Measurements from ENCODE around the gene MAGEB1.

Gene MAGEB1

DNA sequence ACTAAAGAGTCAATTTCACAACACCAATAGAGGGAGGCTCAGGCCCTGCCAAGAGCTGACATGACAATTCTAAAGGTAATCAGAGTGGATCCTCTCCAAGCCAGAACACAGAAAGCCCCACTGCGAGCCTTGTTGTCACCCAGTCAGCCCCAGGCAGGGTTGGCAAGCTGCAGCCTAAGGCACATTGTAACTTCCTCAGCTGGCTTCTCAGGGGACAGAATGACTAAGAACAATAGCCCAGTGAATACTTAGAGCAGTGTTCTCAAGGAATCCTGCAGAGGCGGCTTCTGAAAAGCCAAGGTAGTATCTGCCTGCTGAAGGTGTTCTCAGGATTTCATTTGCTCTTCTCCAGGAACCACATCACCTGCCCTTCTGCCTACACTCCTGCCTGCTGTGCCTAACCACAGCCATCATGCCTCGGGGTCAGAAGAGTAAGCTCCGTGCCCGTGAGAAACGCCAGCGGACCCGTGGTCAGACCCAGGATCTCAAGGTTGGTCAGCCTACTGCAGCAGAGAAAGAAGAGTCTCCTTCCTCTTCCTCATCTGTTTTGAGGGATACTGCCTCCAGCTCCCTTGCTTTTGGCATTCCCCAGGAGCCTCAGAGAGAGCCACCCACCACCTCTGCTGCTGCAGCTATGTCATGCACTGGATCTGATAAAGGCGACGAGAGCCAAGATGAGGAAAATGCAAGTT, 5.1 kb upstream of the MAGEB1 start, which contains the start of gene MAGEB4:
MAGEB4 (plus strand) TSS at position 277 of the 692 bp plus-strand sequence; CDS start at position 413, 136 bp downstream.
- ATAC-seq, result no peak
- TF ChIP-seq ZNF70 (CRISPR knock-in tag; IDR thresholded peaks at IDR 0.05) (no peak), POU6F1 (CRISPR knock-in tag; IDR thresholded peaks at IDR 0.05; ENCODE audit: borderline replicate concordance, low read depth) (no peak), ISL1 (CRISPR knock-in tag; IDR thresholded peaks at IDR 0.05) (no peak), ZNF565 (CRISPR knock-in tag; conservative IDR thresholded peaks at IDR 0.05; ENCODE audit: low read depth) (no peak), TCF4 (CRISPR knock-in tag; IDR thresholded peaks at IDR 0.05; ENCODE audit: borderline replicate concordance) (no peak), ESRRG (CRISPR knock-in tag; IDR thresholded peaks at IDR 0.05) (no peak), CSRNP3 (CRISPR knock-in tag; IDR thresholded peaks at IDR 0.05) (no peak), ZFP30 (CRISPR knock-in tag; IDR thresholded peaks at IDR 0.05) (no peak), BACH2 (CRISPR knock-in tag; IDR thresholded peaks at IDR 0.05; ENCODE audit: borderline replicate concordance) (no peak), GLIS3 (CRISPR knock-in tag; IDR thresholded peaks at IDR 0.05) (no peak)
- TF ChIP-seq, protein P1, sequence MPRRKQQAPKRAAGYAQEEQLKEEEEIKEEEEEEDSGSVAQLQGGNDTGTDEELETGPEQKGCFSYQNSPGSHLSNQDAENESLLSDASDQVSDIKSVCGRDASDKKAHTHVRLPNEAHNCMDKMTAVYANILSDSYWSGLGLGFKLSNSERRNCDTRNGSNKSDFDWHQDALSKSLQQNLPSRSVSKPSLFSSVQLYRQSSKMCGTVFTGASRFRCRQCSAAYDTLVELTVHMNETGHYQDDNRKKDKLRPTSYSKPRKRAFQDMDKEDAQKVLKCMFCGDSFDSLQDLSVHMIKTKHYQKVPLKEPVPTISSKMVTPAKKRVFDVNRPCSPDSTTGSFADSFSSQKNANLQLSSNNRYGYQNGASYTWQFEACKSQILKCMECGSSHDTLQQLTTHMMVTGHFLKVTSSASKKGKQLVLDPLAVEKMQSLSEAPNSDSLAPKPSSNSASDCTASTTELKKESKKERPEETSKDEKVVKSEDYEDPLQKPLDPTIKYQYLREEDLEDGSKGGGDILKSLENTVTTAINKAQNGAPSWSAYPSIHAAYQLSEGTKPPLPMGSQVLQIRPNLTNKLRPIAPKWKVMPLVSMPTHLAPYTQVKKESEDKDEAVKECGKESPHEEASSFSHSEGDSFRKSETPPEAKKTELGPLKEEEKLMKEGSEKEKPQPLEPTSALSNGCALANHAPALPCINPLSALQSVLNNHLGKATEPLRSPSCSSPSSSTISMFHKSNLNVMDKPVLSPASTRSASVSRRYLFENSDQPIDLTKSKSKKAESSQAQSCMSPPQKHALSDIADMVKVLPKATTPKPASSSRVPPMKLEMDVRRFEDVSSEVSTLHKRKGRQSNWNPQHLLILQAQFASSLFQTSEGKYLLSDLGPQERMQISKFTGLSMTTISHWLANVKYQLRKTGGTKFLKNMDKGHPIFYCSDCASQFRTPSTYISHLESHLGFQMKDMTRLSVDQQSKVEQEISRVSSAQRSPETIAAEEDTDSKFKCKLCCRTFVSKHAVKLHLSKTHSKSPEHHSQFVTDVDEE (CRISPR knock-in tag; IDR thresholded peaks at IDR 0.05), result no peak

DNA sequence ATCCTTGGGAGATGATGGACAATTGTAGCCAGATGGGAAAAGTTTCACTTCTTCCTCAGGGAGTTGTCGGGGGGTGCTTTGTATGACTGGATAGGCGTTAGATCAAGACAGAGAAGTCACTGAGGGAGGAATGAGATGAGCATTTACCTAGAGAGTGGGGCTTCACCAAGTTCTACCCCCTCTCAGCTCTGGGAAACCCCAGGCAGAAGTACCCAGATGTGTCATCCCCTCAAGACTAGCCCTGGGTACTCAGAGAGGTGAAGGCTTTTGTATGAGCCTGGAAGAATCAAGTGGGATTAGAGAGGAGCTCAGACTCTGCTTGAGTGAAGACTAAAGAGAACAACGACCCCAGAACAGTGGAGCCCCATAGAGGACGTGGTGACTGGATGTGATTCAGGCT, 1.9 kb downstream of the MAGEB1 start:
- no peak for ATAC-seq
- no peak for TF ChIP-seq ZNF70 (CRISPR knock-in tag; IDR thresholded peaks at IDR 0.05)
- no peak for TF ChIP-seq TOX (CRISPR knock-in tag; IDR thresholded peaks at IDR 0.05; ENCODE audit: borderline replicate concordance)
- no peak for TF ChIP-seq ZNF8 (CRISPR knock-in tag; IDR thresholded peaks at IDR 0.05)
- no peak for TF ChIP-seq CSDC2 (CRISPR knock-in tag; IDR thresholded peaks at IDR 0.05)
- no peak for TF ChIP-seq GLIS3 (CRISPR knock-in tag; IDR thresholded peaks at IDR 0.05)
- no peak for TF ChIP-seq OSR1 (CRISPR knock-in tag; IDR thresholded peaks at IDR 0.05)
- no peak for TF ChIP-seq PPARA (CRISPR knock-in tag; IDR thresholded peaks at IDR 0.05; ENCODE audit: borderline replicate concordance)
- TF ChIP-seq BACH2 (CRISPR knock-in tag; IDR thresholded peaks at IDR 0.05; ENCODE audit: borderline replicate concordance), result no peak

DNA sequence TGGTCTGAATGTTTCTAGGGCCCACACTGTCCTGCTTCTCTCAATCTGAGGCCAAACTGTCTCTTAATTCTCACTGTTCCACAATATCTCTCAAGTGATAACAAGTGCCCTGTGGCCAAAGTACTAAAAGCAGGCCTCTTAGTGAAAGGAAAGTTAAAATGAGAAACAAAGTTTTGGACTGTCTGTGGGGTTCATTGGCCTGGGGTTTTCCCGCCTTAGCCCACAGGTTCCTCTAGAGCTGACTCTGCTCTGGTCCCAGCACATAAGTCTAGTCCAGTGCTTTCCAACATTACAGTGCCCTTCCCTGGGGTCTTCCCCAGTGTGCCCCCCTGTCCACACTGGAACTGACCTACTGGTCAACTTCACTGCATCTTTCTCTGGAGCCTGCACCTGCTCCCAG, 6.3 kb downstream of the MAGEB1 start:
- no peak for ATAC-seq
- no peak for TF ChIP-seq ZNF70 (CRISPR knock-in tag; IDR thresholded peaks at IDR 0.05)

GRCh38 chrX:30259927-30260326, 13.0 kb downstream of the MAGEB1 start:
- TF ChIP-seq POU6F1 (CRISPR knock-in tag; IDR thresholded peaks at IDR 0.05; ENCODE audit: borderline replicate concordance, low read depth) (no peak), ZC3H10 (CRISPR knock-in tag; IDR thresholded peaks at IDR 0.05) (no peak), OSR1 (CRISPR knock-in tag; IDR thresholded peaks at IDR 0.05) (no peak), BACH2 (CRISPR knock-in tag; IDR thresholded peaks at IDR 0.05; ENCODE audit: borderline replicate concordance) (no peak), ESRRG (CRISPR knock-in tag; IDR thresholded peaks at IDR 0.05) (no peak), CREB5 (CRISPR knock-in tag; IDR thresholded peaks at IDR 0.05; ENCODE audit: low read depth) (no peak), ZNF8 (CRISPR knock-in tag; IDR thresholded peaks at IDR 0.05) (no peak), SNAI2 (CRISPR knock-in tag; IDR thresholded peaks at IDR 0.05) (no peak), PATZ1 (CRISPR knock-in tag; IDR thresholded peaks at IDR 0.05; ENCODE audit: borderline replicate concordance) (no peak)
- TF ChIP-seq, protein P1 (CRISPR knock-in tag; IDR thresholded peaks at IDR 0.05), result no peak
- no peak for ATAC-seq

All from SK-N-SH treated with all-trans-retinoic acid at 6 μM for 48 hours (cell line).